Left ventricle myocardium inferior (tissue), 1 donor: ENCODE measurements around the gene PACSIN2. TPM values are rescaled to one million over a fixed set of nuclear protein-coding genes. Genes with fewer than 3 reads are reported as not detected.
A peak's percentile ranks its signal among the peaks of the same experiment; 100 is the strongest.
"Not testable (repeated sequence)": the region's sequence is repeated elsewhere in the genome, so short reads cannot be mapped to it uniquely, and the experiment has no call there.

Source experiments
- DNase-seq: peaks from one replicate; pipeline ENCODE4 v3.0.0-alpha.2; 2020
- H3K27ac ChIP-seq: fragments of 200-600 bp; replicated peaks from 2 replicates; pipeline ENCODE4 v1.8.0; 2021
- H3K27me3 ChIP-seq: fragments of 200-600 bp; 2 replicates; pipeline ENCODE4 v1.8.0; 2021; ENCODE audit warnings: low read depth
- H3K36me3 ChIP-seq: fragments of 200-600 bp; 2 replicates; pipeline ENCODE4 v1.8.0; 2021
- H3K4me1 ChIP-seq: fragments of 200-600 bp; 2 replicates; pipeline ENCODE4 v1.8.0; 2021
- H3K4me3 ChIP-seq: fragments of 200-600 bp; 2 replicates; pipeline ENCODE4 v1.8.0; 2021; ENCODE audit warnings: mild to moderate bottlenecking, moderate library complexity
- H3K9me3 ChIP-seq: fragments of 200-600 bp; replicated peaks from 2 replicates; pipeline ENCODE4 v1.8.0; 2021
- CTCF ChIP-seq: fragments of 200-600 bp; IDR thresholded peaks from 2 replicates; pipeline ENCODE4 v1.8.0; 2021; ENCODE audit warnings: antibody characterized with exemption, mild to moderate bottlenecking, borderline replicate concordance
- intact Hi-C: fragments of 100-400 bp; cut with micrococcal nuclease; formaldehyde crosslinking; loops from one replicate; pipeline ENCODE4 v1.11.0; 2022
- total RNA-seq: library from RNA; stranded (reverse); fragmentation: NEBNext Ultra II Directional; extraction: Animal tissue kit (Norgen Biotek cat#: 25700); gene quantifications from one replicate; pipeline ENCODE4 v1.2.1, GENCODE V29; 2021
- donor health status: DM: no; HTN: yes; CAD: no; lungs with severe emphysema.

Gene PACSIN2
- total RNA-seq, 1 donor from 2014 or later = 64.8 TPM

GRCh38 chr22:43036282-43036829 lies 21.4 kb upstream of the PACSIN2 start:
- Histone ChIP-seq H3K4me3 (peak overlapping the region; percentile 43), H3K27ac (peak overlapping the region; percentile 65), H3K27me3 (no peaks in the 10 kb centered on the region), H3K36me3 (no peaks in the 10 kb centered on the region), H3K9me3 (no peaks in the 10 kb centered on the region), H3K4me1 (peaks cover 15% of the 10 kb centered on the region)
- TF ChIP-seq CTCF = no peak
- intact Hi-C loops = loop anchor here (10.0 kb wide), 1 partner anchor 172 kb away; no protein-coding TSS in a partner anchor
- peak; percentile 75 for DNase-seq

GRCh38 chr22:43035250-43035649 lies 20.3 kb upstream of the PACSIN2 start:
- no peak for DNase-seq
- intact Hi-C loops = loop anchor here (10.0 kb wide), 1 partner anchor 170 kb away; no protein-coding TSS in a partner anchor
- Histone ChIP-seq H3K9me3 (no peaks in the 10 kb centered on the region), H3K27me3 (no peaks in the 10 kb centered on the region), H3K36me3 (no peaks in the 10 kb centered on the region), H3K4me3 (no peak overlapping the region), H3K4me1 (peaks cover 15% of the 10 kb centered on the region), H3K27ac (no peak overlapping the region)
- no peak for TF ChIP-seq CTCF

GRCh38 chr22:43031617-43032016 lies 16.7 kb upstream of the PACSIN2 start:
- Histone ChIP-seq H3K27me3 (no peaks in the 10 kb centered on the region), H3K4me1 (peaks cover 27% of the 10 kb centered on the region), H3K36me3 (no peaks in the 10 kb centered on the region), H3K27ac (no peak overlapping the region), H3K9me3 (no peaks in the 10 kb centered on the region), H3K4me3 (no peak overlapping the region)
- DNase-seq = no peak
- no peak for TF ChIP-seq CTCF
- intact Hi-C loops = loop anchor here (10.0 kb wide), 1 partner anchor 167 kb away; no protein-coding TSS in a partner anchor

- TF ChIP-seq CTCF = no peak
- Histone ChIP-seq H3K27ac (no peak overlapping the region), H3K4me3 (no peak overlapping the region), H3K36me3 (no peaks in the 10 kb centered on the region), H3K27me3 (no peaks in the 10 kb centered on the region), H3K4me1 (peaks cover 22% of the 10 kb centered on the region), H3K9me3 (no peaks in the 10 kb centered on the region)
- no peak for DNase-seq
- intact Hi-C loops = no loop called here
Measured at GRCh38 chr22:43018615-43019014, 3.7 kb upstream of the PACSIN2 start.

DNA sequence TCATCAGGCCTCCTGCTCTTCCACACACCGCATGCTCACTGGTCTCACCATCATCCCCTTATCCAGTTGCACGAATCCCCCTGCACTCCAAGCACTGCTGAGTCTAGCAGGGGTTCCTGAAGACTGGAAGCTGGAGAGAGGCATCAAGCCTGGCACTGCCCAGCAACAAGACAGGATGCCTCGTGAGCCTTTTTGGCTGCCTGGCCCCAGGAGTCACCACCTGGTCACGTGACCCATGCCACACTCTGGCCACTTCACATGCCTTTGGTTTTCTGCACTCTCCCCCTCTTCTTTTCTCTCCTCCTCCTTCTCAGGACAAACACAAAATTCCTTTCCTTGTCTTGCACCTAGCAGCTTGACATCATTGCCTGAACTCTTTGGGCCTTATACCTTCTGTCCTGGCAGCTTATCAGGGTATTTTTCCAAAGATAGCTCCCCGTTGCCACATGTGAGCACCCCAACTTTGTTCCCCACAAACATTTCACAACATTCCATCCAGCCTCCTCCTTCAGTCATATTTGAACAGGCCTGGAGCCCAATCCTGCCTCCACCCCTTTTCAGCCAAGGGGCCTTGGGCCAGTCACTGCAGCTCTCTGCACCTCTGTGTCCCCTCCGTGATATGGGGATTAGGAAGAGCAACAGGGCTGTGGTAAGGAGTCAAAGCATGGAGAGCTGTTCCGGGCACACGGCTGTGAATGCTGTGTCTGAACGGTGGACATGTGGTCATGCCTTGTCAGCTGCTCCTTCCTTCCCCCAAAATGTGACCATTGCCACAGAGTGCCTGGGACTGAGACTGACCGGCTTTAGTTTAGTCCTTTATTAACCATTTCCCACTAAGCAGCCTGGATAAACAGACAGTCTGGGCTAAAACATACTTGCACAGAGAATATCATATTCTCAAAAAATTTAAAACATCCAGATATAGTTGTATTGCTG lies 2.8 kb upstream of the PACSIN2 start:
- no peak overlapping the region for H3K4me3 ChIP-seq
- intact Hi-C loops = no loop called here
- no peaks in the 10 kb centered on the region for H3K27me3 ChIP-seq
- no peak for DNase-seq
- H3K27ac ChIP-seq = no peak overlapping the region
- no peaks in the 10 kb centered on the region for H3K9me3 ChIP-seq
- no peak for TF ChIP-seq CTCF
- peaks cover 29% of the 10 kb centered on the region for H3K4me1 ChIP-seq
- no peaks in the 10 kb centered on the region for H3K36me3 ChIP-seq

DNA sequence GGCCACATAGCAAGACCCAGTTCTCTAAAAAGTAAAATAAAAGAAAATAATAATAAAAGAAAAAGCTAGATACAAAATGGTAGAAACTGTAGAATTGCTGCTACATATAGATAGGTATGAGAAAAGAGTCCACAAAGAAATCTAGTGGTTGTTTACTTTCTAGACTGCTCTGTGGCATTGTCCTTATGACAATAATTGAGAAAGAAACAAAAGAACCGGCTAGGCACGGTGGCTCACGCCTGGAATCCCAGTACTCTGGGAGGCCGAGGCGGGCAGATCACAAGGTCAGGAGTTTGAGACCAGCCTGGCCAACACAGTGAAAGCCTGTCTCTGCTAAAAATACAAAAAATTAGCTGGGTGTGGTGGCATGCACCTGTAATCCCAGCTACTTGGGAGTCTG lies 1.2 kb upstream of the PACSIN2 start:
- H3K4me3 ChIP-seq, DNase-seq, H3K9me3 ChIP-seq, H3K27ac ChIP-seq, H3K36me3 ChIP-seq, H3K27me3 ChIP-seq, intact Hi-C loops: not testable (repeated sequence)
- H3K4me1 ChIP-seq = peaks cover 34% of the 10 kb centered on the region
